Measurements from ENCODE around the gene SMIM31. TPM values are rescaled to one million over a fixed set of nuclear protein-coding genes. Genes with fewer than 3 reads are reported as not detected.

SMIM31 gene
- not detected in 3 replicates for total RNA-seq

DNA sequence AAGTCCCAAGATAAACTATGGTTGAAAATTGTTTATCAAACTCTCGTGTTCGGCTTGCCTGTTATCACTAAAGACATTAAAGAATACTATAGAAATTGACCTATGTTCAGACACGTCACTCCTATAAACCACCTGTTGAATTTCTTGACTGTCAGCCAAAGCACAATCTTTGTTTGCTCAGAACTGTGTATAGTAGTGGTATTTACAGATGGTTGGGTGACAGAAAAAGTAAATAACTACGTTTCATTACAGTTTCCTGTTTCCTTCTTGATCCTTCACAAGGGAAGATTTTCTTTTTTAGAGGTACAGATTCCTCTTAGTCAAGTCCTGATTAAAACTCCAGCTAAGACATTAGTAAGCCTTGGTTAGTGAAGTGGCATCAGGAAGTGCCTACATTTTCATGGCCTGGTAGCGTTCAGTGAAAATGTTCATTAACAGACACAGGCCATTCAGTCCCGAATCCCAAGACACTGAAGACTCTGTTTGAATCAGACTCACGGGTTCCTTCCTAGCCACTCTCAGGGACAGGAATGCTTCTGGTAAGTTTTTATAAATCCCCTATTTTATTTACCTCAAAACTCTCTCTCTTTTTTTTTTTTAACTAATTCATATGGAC lies at the start of gene SMIM31:
SMIM31 (plus strand) TSS at position 259 of the 616 bp plus-strand sequence. CDS start 16,313 bp downstream, outside the sequence.
- peaks cover 6% of the 10 kb centered on the region for H3K27me3 Mint-ChIP-seq (ENCODE audit: low read depth)
- H3K4me1 Mint-ChIP-seq = no peaks in the 10 kb centered on the region
- TF ChIP-seq, protein P1, sequence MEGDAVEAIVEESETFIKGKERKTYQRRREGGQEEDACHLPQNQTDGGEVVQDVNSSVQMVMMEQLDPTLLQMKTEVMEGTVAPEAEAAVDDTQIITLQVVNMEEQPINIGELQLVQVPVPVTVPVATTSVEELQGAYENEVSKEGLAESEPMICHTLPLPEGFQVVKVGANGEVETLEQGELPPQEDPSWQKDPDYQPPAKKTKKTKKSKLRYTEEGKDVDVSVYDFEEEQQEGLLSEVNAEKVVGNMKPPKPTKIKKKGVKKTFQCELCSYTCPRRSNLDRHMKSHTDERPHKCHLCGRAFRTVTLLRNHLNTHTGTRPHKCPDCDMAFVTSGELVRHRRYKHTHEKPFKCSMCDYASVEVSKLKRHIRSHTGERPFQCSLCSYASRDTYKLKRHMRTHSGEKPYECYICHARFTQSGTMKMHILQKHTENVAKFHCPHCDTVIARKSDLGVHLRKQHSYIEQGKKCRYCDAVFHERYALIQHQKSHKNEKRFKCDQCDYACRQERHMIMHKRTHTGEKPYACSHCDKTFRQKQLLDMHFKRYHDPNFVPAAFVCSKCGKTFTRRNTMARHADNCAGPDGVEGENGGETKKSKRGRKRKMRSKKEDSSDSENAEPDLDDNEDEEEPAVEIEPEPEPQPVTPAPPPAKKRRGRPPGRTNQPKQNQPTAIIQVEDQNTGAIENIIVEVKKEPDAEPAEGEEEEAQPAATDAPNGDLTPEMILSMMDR (IDR thresholded peaks at IDR 0.05; ENCODE audit: unreplicated experiment) = no peak
- no peak within 1 kb of the TSS for H3K27ac Mint-ChIP-seq
- no peak for DNase-seq (ENCODE audit: low spot score in 2 of 2, unreplicated experiment in 2 of 2)
- no peaks in the 10 kb centered on the region for H3K36me3 Mint-ChIP-seq
- no peak within 1 kb of the TSS for H3K4me3 Mint-ChIP-seq
- H3K9me3 Mint-ChIP-seq = peaks cover 15% of the 10 kb centered on the region

DNA sequence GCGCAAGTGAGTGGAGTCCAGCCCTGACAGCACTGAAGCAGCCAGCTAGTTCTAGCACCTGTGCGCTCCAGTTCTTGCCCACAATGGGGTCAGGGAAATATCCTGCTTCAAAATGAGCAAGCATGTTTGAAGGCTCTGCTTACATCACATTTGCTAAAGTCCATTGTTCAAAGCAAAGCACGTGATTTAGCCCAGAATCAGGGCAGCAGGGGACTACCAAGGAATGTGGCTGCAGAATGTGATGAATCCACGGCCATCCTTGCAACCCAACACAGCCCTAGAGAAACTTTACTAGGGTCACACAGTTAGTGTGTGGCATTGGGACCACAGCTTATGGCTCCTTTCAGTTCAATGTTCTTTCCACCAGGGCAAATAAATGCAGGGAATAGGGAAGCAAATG lies 47.3 kb upstream of the SMIM31 start:
- H3K4me1 Mint-ChIP-seq = no peaks in the 10 kb centered on the region
- no peak overlapping the region for H3K27ac Mint-ChIP-seq
- H3K36me3 Mint-ChIP-seq = no peaks in the 10 kb centered on the region
- H3K27me3 Mint-ChIP-seq (ENCODE audit: low read depth) = no peaks in the 10 kb centered on the region
- no peak overlapping the region for H3K4me3 Mint-ChIP-seq
- no peak for DNase-seq (ENCODE audit: low spot score in 2 of 2, unreplicated experiment in 2 of 2)
- H3K9me3 Mint-ChIP-seq = peaks cover 4% of the 10 kb centered on the region
- TF ChIP-seq, protein P1 (IDR thresholded peaks at IDR 0.05; ENCODE audit: unreplicated experiment) = no peak

DNA sequence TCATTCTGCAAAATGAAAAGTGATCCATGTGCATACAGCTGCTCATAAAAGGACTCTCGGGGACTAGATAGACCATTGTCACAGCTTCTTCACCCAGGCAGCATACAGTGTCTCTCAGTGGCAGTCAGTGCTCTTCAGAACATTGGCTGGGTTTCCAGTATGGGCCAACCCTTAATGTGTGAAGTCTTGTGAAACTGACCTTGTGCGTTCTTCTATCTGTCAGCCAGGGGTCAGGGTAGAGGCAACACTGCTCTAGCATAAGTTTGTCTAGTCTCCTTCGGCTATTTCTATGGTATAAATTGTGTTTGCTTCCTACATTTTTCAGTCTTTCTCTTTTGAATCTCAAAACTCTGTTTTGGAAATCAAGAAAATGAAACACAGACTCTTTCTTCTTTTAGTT lies 37.0 kb upstream of the SMIM31 start:
- H3K9me3 Mint-ChIP-seq = peaks cover 5% of the 10 kb centered on the region
- TF ChIP-seq, protein P1 (IDR thresholded peaks at IDR 0.05; ENCODE audit: unreplicated experiment) = no peak
- no peak for DNase-seq (ENCODE audit: low spot score in 2 of 2, unreplicated experiment in 2 of 2)
- no peaks in the 10 kb centered on the region for H3K4me1 Mint-ChIP-seq
- H3K4me3 Mint-ChIP-seq = no peak overlapping the region
- H3K36me3 Mint-ChIP-seq = no peaks in the 10 kb centered on the region
- H3K27ac Mint-ChIP-seq = no peak overlapping the region
- peaks cover 4% of the 10 kb centered on the region for H3K27me3 Mint-ChIP-seq (ENCODE audit: low read depth)

DNA sequence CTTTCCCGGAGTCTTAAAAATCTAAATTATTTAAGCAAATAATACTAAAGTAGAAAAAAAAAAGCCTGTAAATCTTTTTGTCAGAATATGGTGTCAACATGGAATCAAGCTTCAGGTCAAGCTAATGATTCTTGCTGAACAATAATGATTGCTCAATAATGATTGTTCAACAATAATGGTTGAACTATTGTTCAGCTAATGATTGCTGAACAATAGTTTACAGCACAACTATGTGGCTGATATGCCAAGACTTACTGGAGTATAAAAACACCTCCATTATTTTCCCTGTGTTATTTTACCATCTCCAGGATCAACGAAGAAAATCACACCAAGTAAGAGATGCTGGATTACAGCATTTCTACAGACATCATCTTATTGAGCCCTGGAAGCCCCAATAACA lies 35.1 kb upstream of the SMIM31 start:
- H3K4me3 Mint-ChIP-seq = no peak overlapping the region
- TF ChIP-seq, protein P1 (IDR thresholded peaks at IDR 0.05; ENCODE audit: unreplicated experiment) = no peak

DNA sequence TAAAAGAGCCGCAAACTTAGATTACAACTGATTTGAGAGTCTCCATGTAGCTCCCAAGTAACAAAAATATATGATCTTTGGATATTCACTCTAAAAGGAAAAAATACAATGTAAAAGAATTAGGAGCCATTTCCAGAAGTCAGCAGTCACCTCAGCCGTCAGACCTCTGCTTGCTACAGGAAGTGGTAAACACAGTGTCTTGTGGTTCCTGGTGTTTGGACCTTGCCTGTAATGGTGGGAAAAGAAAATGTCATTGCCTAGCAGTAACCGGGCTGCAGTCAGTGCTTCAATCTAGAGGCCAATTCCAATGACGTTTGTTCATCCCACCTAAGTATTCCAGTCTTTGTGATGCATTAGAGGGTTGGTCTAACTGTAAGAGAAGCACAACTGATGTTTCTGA lies 28.9 kb upstream of the SMIM31 start:
- Mint-ChIP-seq H3K27me3 (ENCODE audit: low read depth) (peaks cover 11% of the 10 kb centered on the region), H3K4me1 (no peaks in the 10 kb centered on the region), H3K4me3 (no peak overlapping the region), H3K9me3 (no peaks in the 10 kb centered on the region), H3K27ac (no peak overlapping the region), H3K36me3 (no peaks in the 10 kb centered on the region)
- no peak for DNase-seq (ENCODE audit: low spot score in 2 of 2, unreplicated experiment in 2 of 2)
- TF ChIP-seq, protein P1 (IDR thresholded peaks at IDR 0.05; ENCODE audit: unreplicated experiment) = no peak

More for the DNA sequence above, 35.1 kb upstream of the SMIM31 start:
- H3K4me1 Mint-ChIP-seq = no peaks in the 10 kb centered on the region
- H3K9me3 Mint-ChIP-seq = no peaks in the 10 kb centered on the region
- H3K27me3 Mint-ChIP-seq (ENCODE audit: low read depth) = peaks cover 9% of the 10 kb centered on the region
- no peak for DNase-seq (ENCODE audit: low spot score in 2 of 2, unreplicated experiment in 2 of 2)
- no peak overlapping the region for H3K27ac Mint-ChIP-seq
- H3K36me3 Mint-ChIP-seq = no peaks in the 10 kb centered on the region
